ENCODE data around the gene VANGL1. TPM values are rescaled to one million over a fixed set of nuclear protein-coding genes. Genes with fewer than 3 reads are reported as not detected.

Gene VANGL1
- total RNA-seq, 1 experiment from 2014 or later = 13.6 TPM

DNA sequence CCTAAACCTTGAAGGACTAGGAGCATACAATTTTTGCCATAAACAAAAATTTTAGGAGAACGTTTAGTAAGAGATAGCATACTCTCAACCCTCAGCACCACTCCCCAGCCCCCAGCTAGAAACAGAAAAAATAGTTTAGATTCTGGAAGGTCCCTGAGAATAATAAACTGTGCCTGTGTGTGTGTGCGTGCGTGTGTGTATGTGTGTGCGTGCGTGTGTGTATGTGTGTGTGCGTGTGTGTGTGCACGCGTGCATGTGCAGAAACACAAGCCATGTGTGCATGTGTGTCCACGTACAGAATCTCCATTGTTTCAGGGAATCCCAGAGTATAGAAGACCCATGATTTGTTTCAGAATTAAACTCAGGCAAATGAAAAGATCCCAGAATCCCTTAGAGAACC, 64.2 kb downstream of the VANGL1 start:
- no peak overlapping the region for H2BK120ac ChIP-seq (ENCODE audit: low read depth, low read length, poor library complexity, severe bottlenecking)
- no peak overlapping the region for H2AK5ac ChIP-seq (ENCODE audit: insufficient read length, low read length)
- no peak overlapping the region for H3K18ac ChIP-seq (ENCODE audit: insufficient read length, low read depth, low read length)
- no peak overlapping the region for H4K91ac ChIP-seq (ENCODE audit: insufficient read length, low read depth, low read length)
- H3K14ac ChIP-seq (ENCODE audit: insufficient read depth, low read length) = no peak overlapping the region
- H3T11ph ChIP-seq (ENCODE audit: low read length) = no peak overlapping the region
- H3K4ac ChIP-seq (ENCODE audit: low read depth, low read length) = no peak overlapping the region
- TF ChIP-seq, protein P1, sequence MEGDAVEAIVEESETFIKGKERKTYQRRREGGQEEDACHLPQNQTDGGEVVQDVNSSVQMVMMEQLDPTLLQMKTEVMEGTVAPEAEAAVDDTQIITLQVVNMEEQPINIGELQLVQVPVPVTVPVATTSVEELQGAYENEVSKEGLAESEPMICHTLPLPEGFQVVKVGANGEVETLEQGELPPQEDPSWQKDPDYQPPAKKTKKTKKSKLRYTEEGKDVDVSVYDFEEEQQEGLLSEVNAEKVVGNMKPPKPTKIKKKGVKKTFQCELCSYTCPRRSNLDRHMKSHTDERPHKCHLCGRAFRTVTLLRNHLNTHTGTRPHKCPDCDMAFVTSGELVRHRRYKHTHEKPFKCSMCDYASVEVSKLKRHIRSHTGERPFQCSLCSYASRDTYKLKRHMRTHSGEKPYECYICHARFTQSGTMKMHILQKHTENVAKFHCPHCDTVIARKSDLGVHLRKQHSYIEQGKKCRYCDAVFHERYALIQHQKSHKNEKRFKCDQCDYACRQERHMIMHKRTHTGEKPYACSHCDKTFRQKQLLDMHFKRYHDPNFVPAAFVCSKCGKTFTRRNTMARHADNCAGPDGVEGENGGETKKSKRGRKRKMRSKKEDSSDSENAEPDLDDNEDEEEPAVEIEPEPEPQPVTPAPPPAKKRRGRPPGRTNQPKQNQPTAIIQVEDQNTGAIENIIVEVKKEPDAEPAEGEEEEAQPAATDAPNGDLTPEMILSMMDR (conservative IDR thresholded peaks at IDR 0.05) = no peak
- H3K9me3 ChIP-seq (ENCODE audit: control insufficient read depth, low read depth, low read length) = no peaks in the 10 kb centered on the region
- H4K8ac ChIP-seq (replicated peaks; ENCODE audit: insufficient read length, low read depth, low read length) = no peak overlapping the region
- H3K23ac ChIP-seq (ENCODE audit: insufficient read length, low read depth, low read length) = no peak overlapping the region
- Mint-ChIP-seq H3K27ac (no peak overlapping the region; a peak in 1 of 7 replicates), H3K36me3 (ENCODE audit: insufficient read depth in 1 of 3, low read depth in 3 of 3) (no peaks in the 10 kb centered on the region), H3K9me3 (no peaks in the 10 kb centered on the region), H3K4me1 (peaks cover 2 to 3% of the 10 kb centered on the region in 2 experiments), H3K27me3 (ENCODE audit: low read depth) (no peaks in the 10 kb centered on the region), H3K4me3 (no peak overlapping the region; a peak in 1 of 5 replicates)
- no peak overlapping the region for H3K9ac ChIP-seq (ENCODE audit: extremely low read depth, insufficient read length, low read length)
- H3K56ac ChIP-seq (ENCODE audit: insufficient read length, low read depth, low read length) = no peak overlapping the region
- no CpG with 5 or more reads among the region's 9 CpGs for WGBS (ENCODE audit: extremely low coverage, insufficient read length, low lambda C conversion rate)
- no peaks in the 10 kb centered on the region for H4K20me1 ChIP-seq (ENCODE audit: control insufficient read depth, insufficient read depth, insufficient read length)
- no peak overlapping the region for H4K5ac ChIP-seq (ENCODE audit: insufficient read length, low read depth, low read length)
- no peaks in the 10 kb centered on the region for H3K79me1 ChIP-seq (ENCODE audit: insufficient read depth, low read depth, low read length, poor library complexity, severe bottlenecking)
- H2BK12ac ChIP-seq (ENCODE audit: insufficient read length, low read depth, low read length) = no peak overlapping the region
- H3K4me2 ChIP-seq (ENCODE audit: insufficient read depth, insufficient read length, low read length) = no peak overlapping the region
- H2BK20ac ChIP-seq (ENCODE audit: low read depth, low read length, poor library complexity, severe bottlenecking) = no peak overlapping the region
- H2BK15ac ChIP-seq (ENCODE audit: low read depth, low read length) = no peak overlapping the region
- H3K79me2 ChIP-seq (ENCODE audit: insufficient read depth, low read length) = no peaks in the 10 kb centered on the region
- H3K27me3 ChIP-seq (ENCODE audit: insufficient read depth, low read length) = no peaks in the 10 kb centered on the region
- no peak overlapping the region for H3K27ac ChIP-seq (ENCODE audit: insufficient read length, low read depth, low read length)
- no peaks in the 10 kb centered on the region for H3K4me1 ChIP-seq (ENCODE audit: insufficient read depth, low read length)
- no peak overlapping the region for H2AFZ ChIP-seq (ENCODE audit: low read length)
- no peak for DNase-seq
- no peak overlapping the region for H2BK5ac ChIP-seq (ENCODE audit: insufficient read length, low read length)
- H3K23me2 ChIP-seq (ENCODE audit: insufficient read length, low read depth, low read length, poor library complexity, severe bottlenecking) = no peaks in the 10 kb centered on the region

Data from H9 (cell line).